HG02970 (cell line): ENCODE data around the gene GRID2.

ENCODE experiments used
- ATAC-seq: cut with Tn5 transposase; IDR thresholded peaks from one replicate; pipeline ENCODE4 v1.9.1; 2021; ENCODE audit warnings: mild to moderate bottlenecking, moderate library complexity, moderate number of reproducible peaks; ENCODE audit not compliant: unreplicated experiment, low FRiP score

Gene GRID2

DNA sequence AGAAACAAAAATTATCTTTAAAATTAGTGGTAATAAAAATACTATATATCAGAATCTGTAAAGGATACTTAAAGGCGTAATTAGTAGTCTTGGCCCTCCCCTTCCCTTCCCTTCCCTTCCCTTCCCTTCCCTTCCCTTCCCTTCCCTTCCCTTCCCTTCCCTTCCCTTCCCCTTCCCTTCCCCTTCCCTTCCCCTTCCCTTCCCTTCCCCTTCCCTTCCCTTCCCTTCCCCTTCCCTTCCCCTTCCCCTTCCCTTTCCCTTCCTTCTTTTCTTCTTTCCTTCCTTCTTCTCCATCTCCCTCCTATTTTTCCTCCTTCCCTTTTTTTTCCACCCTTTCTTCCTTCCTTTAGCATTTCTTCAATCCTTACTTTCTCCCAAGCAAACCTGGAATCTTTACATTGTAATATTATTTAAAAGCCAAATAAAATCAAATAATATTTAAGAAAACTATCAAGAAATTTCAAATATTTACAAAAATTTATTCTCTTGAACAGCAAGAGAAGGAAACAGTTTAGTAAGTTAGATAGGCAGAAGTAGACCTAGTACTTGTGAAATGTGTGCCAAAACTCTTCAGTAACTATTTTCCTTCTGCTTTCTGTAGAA is 1145.0 kb downstream of the GRID2 start:
- no peak for ATAC-seq

GRCh38 chr4:93451954-93452353 is 1148.2 kb downstream of the GRID2 start:
- no peak for ATAC-seq

DNA sequence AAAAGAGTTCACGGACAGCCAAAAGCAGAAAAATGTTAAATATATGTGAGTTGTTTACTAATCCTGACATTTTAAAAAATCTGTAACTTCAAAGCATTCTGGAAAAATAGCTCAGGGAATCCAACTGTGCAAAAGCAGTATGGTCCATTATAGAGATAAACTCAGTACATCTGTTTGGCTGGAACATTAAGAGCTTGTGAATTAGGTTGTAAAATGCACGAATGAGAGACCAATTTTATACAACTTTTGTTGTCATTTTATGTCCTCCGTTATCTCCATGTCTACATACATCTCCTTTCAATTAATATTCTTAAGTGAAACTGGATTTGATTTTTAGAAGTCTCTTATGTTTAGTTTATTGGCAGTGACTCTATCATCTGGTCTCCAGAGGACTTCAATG is 1157.8 kb downstream of the GRID2 start:
- ATAC-seq, result no peak

GRCh38 chr4:93466446-93466845 is 1162.7 kb downstream of the GRID2 start:
- no peak for ATAC-seq

GRCh38 chr4:93467484-93468155 is 1163.9 kb downstream of the GRID2 start:
- no peak for ATAC-seq

- no peak for ATAC-seq
Observed at GRCh38 chr4:93469560-93469959, 1165.8 kb downstream of the GRID2 start.

DNA sequence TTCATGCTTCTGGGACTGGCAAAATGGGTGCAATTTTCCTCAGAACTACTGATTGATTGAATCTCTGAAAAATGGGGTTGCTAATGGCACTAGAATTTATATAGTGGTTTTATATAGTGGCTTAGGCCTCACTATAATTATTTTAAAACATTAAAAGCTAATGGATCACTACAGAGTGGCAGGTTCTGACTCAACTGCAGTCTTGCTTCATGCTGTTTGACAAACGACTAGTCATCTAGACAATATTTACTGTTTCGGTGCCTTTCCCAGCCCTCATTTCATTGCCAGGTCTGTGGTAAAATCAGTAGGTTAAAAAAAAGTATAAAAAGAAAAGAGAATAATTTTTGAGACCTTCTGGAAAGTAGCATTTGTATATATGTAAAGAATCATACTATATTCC is 1172.0 kb downstream of the GRID2 start:
- ATAC-seq, result no peak

DNA sequence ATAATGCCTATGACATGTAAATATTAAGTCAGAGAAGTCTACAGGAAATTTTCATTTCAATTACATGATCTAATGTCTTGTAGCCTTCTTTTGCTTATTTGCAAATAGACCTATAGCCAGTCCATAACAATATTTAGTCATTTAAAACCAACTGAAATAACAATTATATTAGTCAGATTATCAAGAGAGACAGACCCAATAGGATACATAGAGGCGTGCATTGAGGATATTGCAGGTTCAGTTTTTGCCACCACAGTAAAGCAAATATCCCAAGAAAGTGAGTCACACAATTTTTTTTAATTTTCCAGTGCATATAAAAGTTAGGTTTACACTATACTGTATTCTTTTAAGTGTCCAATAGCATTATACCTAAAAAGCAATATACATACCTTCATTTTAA is 1175.0 kb downstream of the GRID2 start:
- no peak for ATAC-seq

GRCh38 chr4:93480452-93480851 is 1176.7 kb downstream of the GRID2 start:
- no peak for ATAC-seq

- ATAC-seq, result no peak
Observed at GRCh38 chr4:93495346-93495745, 1191.6 kb downstream of the GRID2 start.

DNA sequence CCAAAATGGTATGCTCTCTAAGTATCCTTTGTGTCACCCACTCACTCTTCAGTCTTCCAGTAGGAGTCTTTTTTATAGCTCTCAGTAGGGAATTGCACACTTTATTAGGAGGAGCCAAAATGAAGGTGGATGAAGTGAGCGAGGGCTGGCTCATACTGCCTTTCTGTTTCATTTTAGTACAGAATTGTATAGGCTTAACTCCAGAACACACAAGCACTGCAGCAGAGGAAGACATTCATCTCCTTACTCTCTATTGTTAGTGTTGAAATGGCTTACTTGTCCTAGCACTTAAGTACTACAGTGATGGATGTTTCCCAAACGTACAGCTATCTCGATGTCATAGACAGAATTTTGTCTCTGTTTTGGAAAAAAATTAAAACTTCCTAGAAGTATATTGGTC is 1197.5 kb downstream of the GRID2 start:
- ATAC-seq, result no peak

GRCh38 chr4:93501946-93502345 is 1198.2 kb downstream of the GRID2 start:
- ATAC-seq, result no peak

DNA sequence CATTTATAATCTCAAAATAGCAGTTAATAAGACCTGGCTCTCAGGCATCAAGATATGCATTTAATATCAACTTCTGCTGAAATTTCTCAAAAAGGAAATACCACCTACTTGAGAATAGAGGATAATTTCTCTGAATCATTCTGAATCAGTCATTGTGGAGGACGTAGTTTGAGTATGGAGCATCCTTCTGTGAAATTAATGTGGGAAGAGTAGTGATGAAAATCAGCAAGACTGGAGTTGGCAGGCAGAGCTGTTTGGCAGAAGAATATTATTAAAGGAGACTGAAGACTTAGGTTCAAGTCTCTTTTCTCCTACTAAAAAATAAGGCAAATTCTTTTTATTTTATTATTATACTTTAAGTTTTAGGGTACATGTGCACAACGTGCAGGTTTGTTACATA is 1199.2 kb downstream of the GRID2 start:
- ATAC-seq, result no peak

DNA sequence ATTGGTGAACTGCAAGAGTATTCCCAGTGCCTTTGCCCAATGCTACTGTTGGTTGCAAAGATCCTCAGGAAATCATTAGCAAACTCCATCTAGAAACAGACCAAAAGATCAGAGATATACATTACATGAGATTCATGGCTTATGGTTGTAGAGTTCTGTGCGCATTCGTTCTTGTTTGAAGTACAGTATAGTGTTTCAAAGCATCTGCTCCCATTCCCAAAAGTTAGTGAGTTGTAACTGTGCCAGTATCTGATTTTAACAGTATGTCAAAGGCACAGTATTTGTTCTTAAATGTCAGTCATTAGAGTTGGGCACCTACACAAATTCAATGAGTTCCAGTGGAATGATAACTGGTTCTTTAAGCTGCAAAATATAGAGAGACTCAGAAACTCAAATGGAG is 1210.1 kb downstream of the GRID2 start:
- no peak for ATAC-seq

- ATAC-seq, result no peak
Observed at GRCh38 chr4:93515208-93515607, 1211.4 kb downstream of the GRID2 start.

- ATAC-seq, result no peak
Observed at GRCh38 chr4:93529692-93530372, 1226.1 kb downstream of the GRID2 start.

- ATAC-seq, result no peak
Observed at GRCh38 chr4:93532234-93532633, 1228.5 kb downstream of the GRID2 start.

GRCh38 chr4:93540562-93540961 is 1236.8 kb downstream of the GRID2 start:
- ATAC-seq, result no peak

DNA sequence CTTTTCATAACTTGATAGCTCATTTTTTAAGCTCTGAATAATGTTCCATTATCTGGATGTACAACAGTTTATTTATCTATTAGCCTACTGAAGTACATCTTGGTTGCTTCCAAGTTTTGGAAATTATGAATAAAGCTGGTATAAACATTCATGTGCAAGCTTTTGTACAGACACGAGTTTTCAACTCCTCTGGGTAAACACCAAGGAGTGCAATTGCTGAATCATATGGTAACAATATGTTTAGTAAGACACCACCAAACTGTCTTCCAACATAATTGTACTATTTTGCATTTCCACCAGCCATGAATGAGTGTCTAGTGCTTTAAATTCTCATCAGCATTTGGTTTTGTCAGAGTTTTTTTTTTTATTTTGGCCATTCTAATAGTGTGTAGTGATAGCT is 1258.1 kb downstream of the GRID2 start:
- no peak for ATAC-seq

- ATAC-seq, result no peak
Observed at GRCh38 chr4:93568758-93569157, 1265.0 kb downstream of the GRID2 start.

- ATAC-seq, result no peak
Observed at GRCh38 chr4:93573285-93573684, 1269.5 kb downstream of the GRID2 start.

DNA sequence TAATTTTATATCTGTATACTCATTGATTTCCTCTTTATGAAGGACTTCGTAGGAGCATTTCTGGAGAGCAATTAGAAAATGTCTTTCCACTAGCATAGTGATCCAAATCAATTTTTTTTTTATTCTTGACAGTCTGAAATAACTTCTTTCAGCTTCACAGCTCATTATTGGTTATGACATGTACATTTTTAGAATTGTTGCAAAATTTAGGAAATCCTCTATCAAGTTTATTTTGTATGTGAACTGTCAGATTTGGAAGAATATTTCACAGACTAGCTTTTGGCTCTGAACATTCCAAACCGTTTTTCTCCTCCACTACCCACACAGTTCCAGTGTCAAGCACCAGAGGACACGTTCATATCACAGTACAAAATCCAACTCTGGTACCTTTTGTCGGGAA is 1275.2 kb downstream of the GRID2 start:
- ATAC-seq, result no peak
